Measurements from ENCODE around the gene HOXB5. TPM values are rescaled to one million over a fixed set of nuclear protein-coding genes. Genes with fewer than 3 reads are reported as not detected.

The HOXB5 gene
- total and polyA plus RNA-seq, 11 donors, result 0.04 to 1.0 (median 0.17) TPM; not detected in 6

- peak within 1 kb of the TSS; percentile 2 to 67 (median 44) for H3K4me3 ChIP-seq
- ATAC-seq (peak in 3 of 4 donors; percentile 23 to 40 (median 38)), DNase-seq (peak in 3 of 5 donors; percentile 32 to 68 (median 62))
- peaks cover 0 to 45% (median 18%) of the 10 kb centered on the region in 12 donors for H3K4me1 ChIP-seq
- peaks cover 0 to 3% (median 0%) of the 10 kb centered on the region in 12 donors for H3K9me3 ChIP-seq
- H3K27me3 ChIP-seq, result peaks cover 81 to 100% (median 98%) of the 10 kb centered on the region in 9 donors
- no peak for TF ChIP-seq POLR2A (IDR thresholded peaks at IDR 0.05)
- TF ChIP-seq CTCF (IDR thresholded peaks at IDR 0.05), result no peak
- 1 to 2% (median 2%) methylated on average over 50 to 79 of the region's 79 CpGs for WGBS, 4 donors
- H3K27ac ChIP-seq, result peak within 1 kb of the TSS in 4 of 12 donors; percentile 14 to 80 (median 27)
- no peaks in the 10 kb centered on the region for H3K36me3 ChIP-seq
- intact Hi-C loops (cut with DNase I), result loop anchor here in 9 of 10 donors (10.0 kb wide), 5 partner anchors 276 to 586 kb away; no protein-coding TSS in a partner anchor
Measured at GRCh38 chr17:48610282-48611211, 17.0 kb upstream of the HOXB5 start, which contains the start of gene HOXB7. HOXB7 (minus strand) TSS chr17:48611017; CDS start chr17:48610918, 99 bp downstream.

- H3K36me3 ChIP-seq, result no peaks in the 10 kb centered on the region
- peak overlapping the region in 1 of 12 donors; percentile 80 for H3K27ac ChIP-seq
- 3 to 21% (median 5%) methylated on average over 4 to 15 of the region's 15 CpGs for WGBS, 4 donors
- peaks cover 83 to 100% (median 98%) of the 10 kb centered on the region in 9 donors for H3K27me3 ChIP-seq
- peaks cover 0 to 45% (median 18%) of the 10 kb centered on the region in 12 donors for H3K4me1 ChIP-seq
- intact Hi-C loops (cut with DNase I), result loop anchor here in 9 of 10 donors (10.0 kb wide), 5 partner anchors 275 to 585 kb away; no protein-coding TSS in a partner anchor
- peak overlapping the region in 11 of 12 donors; percentile 4 to 67 (median 44) for H3K4me3 ChIP-seq
- ATAC-seq, result no peak
- TF ChIP-seq CTCF (IDR thresholded peaks at IDR 0.05) (no peak), POLR2A (IDR thresholded peaks at IDR 0.05) (no peak)
- no peak for DNase-seq
- peaks cover 0 to 3% (median 0%) of the 10 kb centered on the region in 12 donors for H3K9me3 ChIP-seq
Measured at GRCh38 chr17:48609759-48610281, 16.2 kb upstream of the HOXB5 start.

GRCh38 chr17:48609033-48609432 is 15.5 kb upstream of the HOXB5 start:
- Histone ChIP-seq H3K36me3 (no peaks in the 10 kb centered on the region), H3K4me1 (peaks cover 0 to 40% (median 17%) of the 10 kb centered on the region in 12 donors), H3K27ac (no peak overlapping the region), H3K27me3 (peaks cover 83 to 100% (median 98%) of the 10 kb centered on the region in 9 donors), H3K4me3 (no peak overlapping the region), H3K9me3 (peaks cover 0 to 3% (median 0%) of the 10 kb centered on the region in 12 donors)
- no peak for DNase-seq
- intact Hi-C loops (cut with DNase I), result no loop called here
- TF ChIP-seq CTCF (IDR thresholded peaks at IDR 0.05), result no peak
- no peak for TF ChIP-seq POLR2A (IDR thresholded peaks at IDR 0.05)
- ATAC-seq, result no peak

- no peak for ATAC-seq
- H3K4me1 ChIP-seq, result peaks cover 0 to 37% (median 16%) of the 10 kb centered on the region in 12 donors
- TF ChIP-seq POLR2A (IDR thresholded peaks at IDR 0.05) (no peak), CTCF (IDR thresholded peaks at IDR 0.05) (no peak)
- H3K27me3 ChIP-seq, result peaks cover 83 to 100% (median 98%) of the 10 kb centered on the region in 9 donors
- no peaks in the 10 kb centered on the region for H3K36me3 ChIP-seq
- 60 to 86% (median 75%) methylated on average over 1 of the region's 1 CpG for WGBS, 4 donors
- no peak overlapping the region for H3K27ac ChIP-seq
- no peak overlapping the region for H3K4me3 ChIP-seq
- no peak for DNase-seq
- intact Hi-C loops (cut with DNase I), result no loop called here
- peaks cover 0 to 3% (median 0%) of the 10 kb centered on the region in 12 donors for H3K9me3 ChIP-seq
Measured at GRCh38 chr17:48608494-48608834, 14.9 kb upstream of the HOXB5 start.
